Fibroblast of lung (primary cell): ENCODE data around the gene GPC3.

ENCODE experiments used
- EZH2 ChIP-seq: IDR thresholded peaks from 2 replicates; pipeline ENCODE4 v1.5.1; 2012; ENCODE audit warnings: low read length, control low read depth, mild to moderate bottlenecking; ENCODE audit errors: missing control alignments
- TF ChIP-seq, protein P1 (sequence below), 2 donors: IDR thresholded peaks in 1 of 2; conservative IDR thresholded peaks in 1 of 2; 1 replicate in 1 of 2; 2 replicates in 1 of 2; pipeline ENCODE4 v1.5.1; 2011 to 2012; ENCODE audit warnings: low read length in 2 of 2, control low read depth in 1 of 2, inconsistent platforms in 1 of 2, low read depth in 1 of 2, mild to moderate bottlenecking in 1 of 2

- TF ChIP-seq, protein P1, sequence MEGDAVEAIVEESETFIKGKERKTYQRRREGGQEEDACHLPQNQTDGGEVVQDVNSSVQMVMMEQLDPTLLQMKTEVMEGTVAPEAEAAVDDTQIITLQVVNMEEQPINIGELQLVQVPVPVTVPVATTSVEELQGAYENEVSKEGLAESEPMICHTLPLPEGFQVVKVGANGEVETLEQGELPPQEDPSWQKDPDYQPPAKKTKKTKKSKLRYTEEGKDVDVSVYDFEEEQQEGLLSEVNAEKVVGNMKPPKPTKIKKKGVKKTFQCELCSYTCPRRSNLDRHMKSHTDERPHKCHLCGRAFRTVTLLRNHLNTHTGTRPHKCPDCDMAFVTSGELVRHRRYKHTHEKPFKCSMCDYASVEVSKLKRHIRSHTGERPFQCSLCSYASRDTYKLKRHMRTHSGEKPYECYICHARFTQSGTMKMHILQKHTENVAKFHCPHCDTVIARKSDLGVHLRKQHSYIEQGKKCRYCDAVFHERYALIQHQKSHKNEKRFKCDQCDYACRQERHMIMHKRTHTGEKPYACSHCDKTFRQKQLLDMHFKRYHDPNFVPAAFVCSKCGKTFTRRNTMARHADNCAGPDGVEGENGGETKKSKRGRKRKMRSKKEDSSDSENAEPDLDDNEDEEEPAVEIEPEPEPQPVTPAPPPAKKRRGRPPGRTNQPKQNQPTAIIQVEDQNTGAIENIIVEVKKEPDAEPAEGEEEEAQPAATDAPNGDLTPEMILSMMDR (conservative IDR thresholded peaks at IDR 0.05 in 1 of 2, IDR thresholded peaks at IDR 0.05 in 1 of 2; ENCODE audit: low read depth in 1 of 2, low read length in 2 of 2): no peak
- no peak for TF ChIP-seq EZH2
These were observed 457.6 kb downstream of the GPC3 start for GRCh38 chrX:133527825-133528224.
